Osteocyte (in vitro differentiated cells): ENCODE measurements around the gene CD302. TPM values are rescaled to one million over a fixed set of nuclear protein-coding genes. Genes with fewer than 3 reads are reported as not detected.

ENCODE experiments used
- DNase-seq: peaks from one replicate; pipeline ENCODE4 v3.0.0; 2021; ENCODE audit warnings: mixed read lengths; ENCODE audit not compliant: unreplicated experiment; ENCODE audit errors: extremely low spot score
- H3K27ac Mint-ChIP-seq: one replicate; pipeline ENCODE4 v1.8.0; 2021; ENCODE audit warnings: mild to moderate bottlenecking, mixed read lengths; ENCODE audit not compliant: unreplicated experiment
- H3K27me3 Mint-ChIP-seq: one replicate; pipeline ENCODE4 v1.8.0; 2021; ENCODE audit warnings: mixed read lengths; ENCODE audit not compliant: unreplicated experiment
- H3K36me3 Mint-ChIP-seq: one replicate; pipeline ENCODE4 v1.8.0; 2021; ENCODE audit warnings: mixed read lengths; ENCODE audit not compliant: unreplicated experiment
- H3K4me1 Mint-ChIP-seq: one replicate; pipeline ENCODE4 v1.8.0; 2021; ENCODE audit warnings: mixed read lengths; ENCODE audit not compliant: unreplicated experiment
- H3K4me3 Mint-ChIP-seq: one replicate; pipeline ENCODE4 v1.8.0; 2021; ENCODE audit warnings: mild to moderate bottlenecking, moderate library complexity, mixed read lengths; ENCODE audit not compliant: unreplicated experiment
- H3K9me3 Mint-ChIP-seq: one replicate; pipeline ENCODE4 v1.8.0; 2021; ENCODE audit warnings: mixed read lengths; ENCODE audit not compliant: unreplicated experiment
- long read RNA-seq: library from polyadenylated mRNA; unstranded; transcript quantifications from one replicate; pipeline ENCODE4 v2.0.0, GENCODE V29; 2021
- total RNA-seq: library from RNA; stranded (reverse); gene quantifications from 2 replicates; pipeline ENCODE4 v1.2.1, GENCODE V29; 2021
- TF ChIP-seq, protein P1 (sequence below): fragments of 200-600 bp; sonication (generic); IDR thresholded peaks from 2 replicates; pipeline ENCODE4 v1.5.0; 2021; ENCODE audit warnings: antibody characterized with exemption, mild to moderate bottlenecking, moderate library complexity

Gene CD302, protein sequence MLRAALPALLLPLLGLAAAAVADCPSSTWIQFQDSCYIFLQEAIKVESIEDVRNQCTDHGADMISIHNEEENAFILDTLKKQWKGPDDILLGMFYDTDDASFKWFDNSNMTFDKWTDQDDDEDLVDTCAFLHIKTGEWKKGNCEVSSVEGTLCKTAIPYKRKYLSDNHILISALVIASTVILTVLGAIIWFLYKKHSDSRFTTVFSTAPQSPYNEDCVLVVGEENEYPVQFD
- 18.4 and 19.3 TPM in 2 replicates for total RNA-seq
- long read RNA-seq, transcript CD302-201 (6 exons, 3,741 nt) = major isoform, 10 of 21 reads
- long read RNA-seq, partial matches to known transcripts = 2 of 21 reads
- long read RNA-seq, other reads (novel, unspliced or antisense) = 7 of 21 reads

DNA sequence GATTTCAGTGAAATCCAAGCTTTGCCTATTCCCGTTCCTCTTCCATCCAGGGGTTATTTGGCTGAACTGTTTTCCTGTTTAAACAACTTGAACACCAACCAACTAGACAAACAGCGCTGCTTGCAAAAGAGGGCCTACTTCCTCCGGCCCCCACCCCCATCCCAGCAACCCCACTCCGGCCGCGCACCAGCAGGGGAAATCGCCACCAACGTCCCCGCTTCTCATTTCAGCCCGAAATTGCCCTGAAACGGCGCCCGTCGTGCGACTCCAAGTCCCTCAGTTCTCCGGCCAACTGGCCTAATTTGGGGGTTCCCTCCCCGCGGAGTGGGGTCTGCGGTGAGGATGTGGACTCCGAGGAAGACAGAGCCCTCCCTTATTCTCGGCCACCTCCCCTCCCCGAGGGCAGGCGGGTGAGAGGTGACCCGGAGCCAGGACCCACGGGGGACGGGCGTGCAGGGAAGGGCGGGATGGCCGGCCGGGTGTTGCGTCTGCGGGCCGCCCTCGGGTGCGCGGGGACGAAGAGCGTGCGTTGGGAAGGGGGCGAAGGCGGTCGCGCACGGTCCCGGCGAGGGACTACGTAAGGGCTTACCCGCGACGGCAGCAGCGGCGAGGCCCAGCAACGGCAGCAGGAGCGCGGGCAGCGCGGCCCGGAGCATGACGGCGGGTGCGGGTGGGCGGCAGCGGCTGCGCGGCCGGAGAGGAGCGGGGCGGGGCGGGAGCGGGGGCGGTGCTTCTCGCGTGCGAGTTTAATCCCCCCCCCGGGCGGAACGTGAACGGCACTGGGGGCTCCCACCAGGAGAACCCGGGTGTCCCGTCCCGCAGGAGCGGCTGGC is at the start of gene CD302:
Gene CD302, minus strand, starts transcription at position 666 of the 833 bp plus-strand sequence. Its CDS starts 10 bp downstream, at position 656.
- H3K9me3 Mint-ChIP-seq = no peaks in the 10 kb centered on the region
- peaks cover 40% of the 10 kb centered on the region for H3K4me1 Mint-ChIP-seq
- H3K36me3 Mint-ChIP-seq = no peaks in the 10 kb centered on the region
- DNase-seq = peak; percentile 85
- H3K27ac Mint-ChIP-seq = peak within 1 kb of the TSS; percentile 79
- TF ChIP-seq, protein P1, sequence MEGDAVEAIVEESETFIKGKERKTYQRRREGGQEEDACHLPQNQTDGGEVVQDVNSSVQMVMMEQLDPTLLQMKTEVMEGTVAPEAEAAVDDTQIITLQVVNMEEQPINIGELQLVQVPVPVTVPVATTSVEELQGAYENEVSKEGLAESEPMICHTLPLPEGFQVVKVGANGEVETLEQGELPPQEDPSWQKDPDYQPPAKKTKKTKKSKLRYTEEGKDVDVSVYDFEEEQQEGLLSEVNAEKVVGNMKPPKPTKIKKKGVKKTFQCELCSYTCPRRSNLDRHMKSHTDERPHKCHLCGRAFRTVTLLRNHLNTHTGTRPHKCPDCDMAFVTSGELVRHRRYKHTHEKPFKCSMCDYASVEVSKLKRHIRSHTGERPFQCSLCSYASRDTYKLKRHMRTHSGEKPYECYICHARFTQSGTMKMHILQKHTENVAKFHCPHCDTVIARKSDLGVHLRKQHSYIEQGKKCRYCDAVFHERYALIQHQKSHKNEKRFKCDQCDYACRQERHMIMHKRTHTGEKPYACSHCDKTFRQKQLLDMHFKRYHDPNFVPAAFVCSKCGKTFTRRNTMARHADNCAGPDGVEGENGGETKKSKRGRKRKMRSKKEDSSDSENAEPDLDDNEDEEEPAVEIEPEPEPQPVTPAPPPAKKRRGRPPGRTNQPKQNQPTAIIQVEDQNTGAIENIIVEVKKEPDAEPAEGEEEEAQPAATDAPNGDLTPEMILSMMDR = no peak
- H3K4me3 Mint-ChIP-seq = peak within 1 kb of the TSS; percentile 85
- peaks cover 3% of the 10 kb centered on the region for H3K27me3 Mint-ChIP-seq

DNA sequence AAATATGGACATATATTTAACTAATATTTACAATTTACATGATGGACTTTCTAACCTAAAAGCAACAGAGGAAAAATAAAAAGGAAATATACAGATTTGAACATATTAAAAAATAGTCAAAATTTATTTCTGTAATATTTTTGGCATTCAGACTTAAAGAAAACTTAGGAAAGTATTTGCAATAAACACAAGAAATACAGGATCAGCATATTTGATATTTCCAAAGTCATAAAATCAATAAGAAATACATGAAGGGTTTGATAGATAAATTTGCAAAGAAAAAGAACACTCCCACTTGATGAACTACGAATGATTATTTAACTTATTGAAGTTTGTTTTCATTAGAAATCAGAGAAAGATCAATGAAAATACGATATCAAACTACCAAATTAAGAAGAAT is 48.6 kb upstream of the CD302 start:
- Mint-ChIP-seq H3K27ac (no peak overlapping the region), H3K4me3 (no peak overlapping the region), H3K36me3 (no peaks in the 10 kb centered on the region), H3K9me3 (no peaks in the 10 kb centered on the region), H3K4me1 (no peaks in the 10 kb centered on the region), H3K27me3 (no peaks in the 10 kb centered on the region)
- TF ChIP-seq, protein P1 = no peak
- no peak for DNase-seq

DNA sequence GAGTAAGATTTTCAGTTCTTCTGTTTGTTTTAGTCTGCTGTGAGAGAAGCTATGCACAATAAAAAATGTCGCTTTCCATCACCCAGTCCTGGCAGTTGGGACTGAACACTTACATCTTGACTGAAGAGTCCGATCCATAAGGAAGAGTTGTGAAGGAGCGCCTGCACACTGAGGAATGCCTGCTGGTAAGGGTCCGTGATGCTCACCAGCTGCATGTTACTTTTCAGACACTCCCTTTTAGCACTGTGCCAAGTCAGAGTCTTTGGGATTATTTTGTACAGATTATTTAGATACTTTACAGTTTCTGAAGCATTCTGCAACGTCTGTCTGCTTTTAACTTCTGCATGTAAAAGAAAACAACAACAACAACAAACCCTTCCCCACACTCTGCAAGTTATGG is 42.6 kb upstream of the CD302 start:
- no peaks in the 10 kb centered on the region for H3K9me3 Mint-ChIP-seq
- no peaks in the 10 kb centered on the region for H3K4me1 Mint-ChIP-seq
- TF ChIP-seq, protein P1 = no peak
- no peak overlapping the region for H3K4me3 Mint-ChIP-seq
- no peak overlapping the region for H3K27ac Mint-ChIP-seq
- H3K36me3 Mint-ChIP-seq = no peaks in the 10 kb centered on the region
- no peaks in the 10 kb centered on the region for H3K27me3 Mint-ChIP-seq
- DNase-seq = no peak

DNA sequence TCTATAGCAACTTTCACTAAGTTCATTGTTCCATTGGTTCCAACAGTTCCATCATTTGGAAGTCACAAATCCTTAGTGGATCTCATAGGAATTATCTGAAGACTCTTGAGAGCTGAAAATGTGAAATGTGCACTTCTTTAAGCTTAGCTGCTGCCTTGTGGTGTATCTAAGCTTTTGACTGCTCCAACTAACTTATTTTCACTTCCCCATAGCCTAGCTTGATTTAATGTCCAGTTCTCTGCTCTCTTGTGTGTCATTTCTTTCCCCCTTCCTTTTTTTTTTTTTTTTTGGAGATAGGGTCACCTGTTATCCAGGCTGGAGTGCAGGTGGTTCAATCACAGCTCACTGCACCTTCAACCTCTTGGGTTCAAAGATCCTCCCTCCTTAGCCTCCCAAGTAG is 34.9 kb upstream of the CD302 start:
- H3K9me3 Mint-ChIP-seq = no peaks in the 10 kb centered on the region
- no peak overlapping the region for H3K27ac Mint-ChIP-seq
- no peaks in the 10 kb centered on the region for H3K27me3 Mint-ChIP-seq
- no peak overlapping the region for H3K4me3 Mint-ChIP-seq
- H3K36me3 Mint-ChIP-seq = no peaks in the 10 kb centered on the region
- DNase-seq = no peak
- TF ChIP-seq, protein P1 = no peak
- peaks cover 15% of the 10 kb centered on the region for H3K4me1 Mint-ChIP-seq

DNA sequence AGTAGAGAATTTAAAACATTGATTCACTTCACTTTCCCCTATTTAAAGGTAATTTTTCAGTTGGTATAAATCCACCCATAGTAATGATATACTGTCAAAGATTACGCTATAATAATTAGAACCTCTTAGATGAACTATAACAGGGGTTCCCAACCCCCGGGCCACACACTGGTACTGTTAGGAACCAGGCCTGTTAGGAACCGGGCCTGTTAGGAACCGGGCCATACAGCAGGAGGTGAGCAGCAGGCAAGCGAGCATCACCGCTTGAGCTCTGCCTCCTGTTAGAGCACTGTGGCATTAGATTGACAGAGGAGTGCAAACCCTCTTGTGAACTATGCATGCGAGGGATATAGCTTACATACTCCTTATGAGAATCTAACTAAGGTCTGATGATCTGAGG is 34.0 kb upstream of the CD302 start:
- DNase-seq = no peak
- no peak overlapping the region for H3K4me3 Mint-ChIP-seq
- H3K9me3 Mint-ChIP-seq = peaks cover 3% of the 10 kb centered on the region
- TF ChIP-seq, protein P1 = no peak
- H3K36me3 Mint-ChIP-seq = no peaks in the 10 kb centered on the region
- peaks cover 15% of the 10 kb centered on the region for H3K4me1 Mint-ChIP-seq
- no peaks in the 10 kb centered on the region for H3K27me3 Mint-ChIP-seq
- no peak overlapping the region for H3K27ac Mint-ChIP-seq
